ENCODE measurements around the gene DNLZ.

Gene DNLZ

GRCh38 chr9:136358888-136359287 is 4.7 kb downstream of the DNLZ start:
- no peak for TF ChIP-seq CTCF (IDR thresholded peaks at IDR 0.05)
- DNase-seq (ENCODE audit: low spot score), result no peak
- Histone ChIP-seq H3K27ac (no peak overlapping the region), H3K4me3 (no peak overlapping the region)

DNA sequence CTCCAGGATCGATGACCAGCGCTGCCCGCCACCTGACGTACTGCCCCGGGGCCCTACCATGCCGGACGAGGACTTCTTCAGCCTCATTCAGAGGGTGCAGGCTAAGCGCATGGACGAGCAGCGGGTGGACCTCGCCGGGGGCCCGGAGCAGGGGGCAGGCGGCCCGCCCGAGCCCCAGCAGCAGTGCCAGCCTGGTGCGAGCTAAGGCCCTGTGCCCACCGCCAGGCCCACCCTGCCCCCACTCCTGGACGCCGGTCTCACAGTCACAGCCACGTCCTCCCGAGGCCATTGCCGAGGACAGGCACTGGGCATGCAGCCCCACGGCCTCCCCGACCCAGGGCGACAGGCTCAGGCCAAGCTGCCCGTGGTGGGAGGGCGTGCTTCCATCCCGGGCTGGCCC is 5.5 kb downstream of the DNLZ start:
- TF ChIP-seq CTCF (IDR thresholded peaks at IDR 0.05), result no peak
- Histone ChIP-seq H3K27ac (no peak overlapping the region), H3K4me3 (no peak overlapping the region)
- DNase-seq (ENCODE audit: low spot score), result no peak

GRCh38 chr9:136357202-136357725 is 6.3 kb downstream of the DNLZ start:
- Histone ChIP-seq H3K4me3 (no peak overlapping the region), H3K27ac (no peak overlapping the region)
- TF ChIP-seq CTCF (IDR thresholded peaks at IDR 0.05), result no peak
- no peak for DNase-seq (ENCODE audit: low spot score)

GRCh38 chr9:136355616-136356557 is 7.7 kb downstream of the DNLZ start:
- no peak for TF ChIP-seq CTCF (IDR thresholded peaks at IDR 0.05)
- H3K27ac ChIP-seq, result no peak overlapping the region
- no peak overlapping the region for H3K4me3 ChIP-seq
- DNase-seq (ENCODE audit: low spot score), result no peak

DNA sequence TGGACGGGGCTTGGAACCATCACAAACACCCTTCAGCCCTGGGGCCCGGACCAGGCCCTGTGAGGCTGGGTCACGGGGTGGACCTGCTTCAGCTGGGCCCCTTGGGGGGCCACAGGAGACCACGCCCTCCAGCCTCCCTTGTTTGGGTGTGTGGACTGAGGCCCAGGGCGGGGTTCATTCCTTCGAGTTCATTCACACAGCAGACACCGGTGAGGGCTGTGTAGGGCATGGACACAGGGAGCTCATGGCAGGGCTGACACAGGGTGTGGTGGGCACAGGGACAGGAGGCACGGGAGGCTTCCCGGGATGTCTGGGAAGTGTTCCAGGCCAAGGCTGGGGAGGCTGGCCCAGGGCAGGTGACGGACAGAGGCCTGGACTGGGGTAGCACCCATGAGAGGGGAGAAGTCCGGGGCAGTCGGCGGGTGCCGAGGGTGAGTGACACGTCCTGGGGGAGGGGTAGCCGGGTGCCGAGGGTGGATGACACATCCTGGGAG is 8.9 kb downstream of the DNLZ start:
- no peak for DNase-seq (ENCODE audit: low spot score)
- peak overlapping the region in 1 of 2 donors; percentile 39 for H3K27ac ChIP-seq
- TF ChIP-seq CTCF (IDR thresholded peaks at IDR 0.05), result no peak
- H3K4me3 ChIP-seq, result no peak overlapping the region

GRCh38 chr9:136353757-136354488 is 9.6 kb downstream of the DNLZ start:
- peak overlapping the region in 1 of 2 donors; percentile 39 for H3K27ac ChIP-seq
- no peak overlapping the region for H3K4me3 ChIP-seq
- no peak for TF ChIP-seq CTCF (IDR thresholded peaks at IDR 0.05)
- no peak for DNase-seq (ENCODE audit: low spot score)

Measured in coronary artery (tissue), 2 donors.